ENCODE measurements around the gene IFT74. TPM values are rescaled to one million over a fixed set of nuclear protein-coding genes. Genes with fewer than 3 reads are reported as not detected.

The IFT74 gene
- total and polyA plus RNA-seq, 2 donors (not counting 1 experiment from before 2014, with no cell fraction given): 12.8 to 18.0 TPM

- H3K9ac ChIP-seq (ENCODE audit: insufficient read depth, low read length): no peak overlapping the region
- no peak overlapping the region for H3K4me2 ChIP-seq (ENCODE audit: extremely low read depth, insufficient read depth, low read length)
- no peaks in the 10 kb centered on the region for H3K9me3 ChIP-seq (ENCODE audit: control insufficient read depth, insufficient read depth, low read depth, low read length)
- H3K4me3 ChIP-seq (replicated peaks in 1 of 4; ENCODE audit: control extremely low read depth in 1 of 4, insufficient read depth in 1 of 4, low read depth in 3 of 4, low read length in 4 of 4): no peak overlapping the region
- peak in 1 of 2 donors; percentile 59 for DNase-seq (ENCODE audit: low read depth in 2 of 2)
- no peak overlapping the region for H2AFZ ChIP-seq (ENCODE audit: low read length)
- H3K4me1 ChIP-seq (ENCODE audit: control insufficient read depth, extremely low read depth, insufficient read depth, low read length): no peaks in the 10 kb centered on the region
- TF ChIP-seq CTCF (conservative IDR thresholded peaks at IDR 0.05 in 1 of 2, IDR thresholded peaks at IDR 0.05 in 1 of 2; ENCODE audit: low read depth in 1 of 2, low read length in 2 of 2) (no peak), EZH2 (IDR thresholded peaks at IDR 0.05; ENCODE audit: low read length, missing control alignments) (no peak)
- no peak overlapping the region for H3K27ac ChIP-seq (ENCODE audit: insufficient read depth, low read length)
- H3K79me2 ChIP-seq (ENCODE audit: control insufficient read depth, insufficient read depth, low read length): peaks cover 22% of the 10 kb centered on the region
- no peaks in the 10 kb centered on the region for H3K36me3 ChIP-seq (ENCODE audit: control insufficient read depth, insufficient read depth, low read length)
- no peaks in the 10 kb centered on the region for H3K27me3 ChIP-seq (ENCODE audit: control insufficient read depth, insufficient read depth, low read length)
- H4K20me1 ChIP-seq (ENCODE audit: control insufficient read depth, extremely low read depth, insufficient read depth, low read length): no peaks in the 10 kb centered on the region
Observed at GRCh38 chr9:26949637-26950069, 6.6 kb upstream of the IFT74 start.

- Histone ChIP-seq H3K27me3 (ENCODE audit: control insufficient read depth, insufficient read depth, low read length) (no peaks in the 10 kb centered on the region), H2AFZ (ENCODE audit: low read length) (no peak overlapping the region), H4K20me1 (ENCODE audit: control insufficient read depth, extremely low read depth, insufficient read depth, low read length) (no peaks in the 10 kb centered on the region), H3K4me3 (replicated peaks in 1 of 4; ENCODE audit: control extremely low read depth in 1 of 4, insufficient read depth in 1 of 4, low read depth in 3 of 4, low read length in 4 of 4) (no peak overlapping the region), H3K9ac (ENCODE audit: insufficient read depth, low read length) (no peak overlapping the region), H3K4me1 (ENCODE audit: control insufficient read depth, extremely low read depth, insufficient read depth, low read length) (no peaks in the 10 kb centered on the region), H3K79me2 (ENCODE audit: control insufficient read depth, insufficient read depth, low read length) (peaks cover 14% of the 10 kb centered on the region), H3K4me2 (ENCODE audit: extremely low read depth, insufficient read depth, low read length) (no peak overlapping the region), H3K36me3 (ENCODE audit: control insufficient read depth, insufficient read depth, low read length) (no peaks in the 10 kb centered on the region), H3K9me3 (ENCODE audit: control insufficient read depth, insufficient read depth, low read depth, low read length) (no peaks in the 10 kb centered on the region), H3K27ac (ENCODE audit: insufficient read depth, low read length) (no peak overlapping the region)
- no peak for DNase-seq (ENCODE audit: low read depth in 2 of 2)
- TF ChIP-seq CTCF (conservative IDR thresholded peaks at IDR 0.05 in 1 of 2, IDR thresholded peaks at IDR 0.05 in 1 of 2; ENCODE audit: low read depth in 1 of 2, low read length in 2 of 2): no peak
- TF ChIP-seq EZH2 (IDR thresholded peaks at IDR 0.05; ENCODE audit: low read length, missing control alignments): no peak
Observed at GRCh38 chr9:26950521-26950920, 5.7 kb upstream of the IFT74 start.

GRCh38 chr9:26951794-26952193 lies 4.4 kb upstream of the IFT74 start:
- Histone ChIP-seq H3K4me2 (ENCODE audit: extremely low read depth, insufficient read depth, low read length) (no peak overlapping the region), H4K20me1 (ENCODE audit: control insufficient read depth, extremely low read depth, insufficient read depth, low read length) (no peaks in the 10 kb centered on the region), H3K9ac (ENCODE audit: insufficient read depth, low read length) (no peak overlapping the region), H3K4me3 (replicated peaks in 1 of 4; ENCODE audit: control extremely low read depth in 1 of 4, insufficient read depth in 1 of 4, low read depth in 3 of 4, low read length in 4 of 4) (no peak overlapping the region), H2AFZ (ENCODE audit: low read length) (no peak overlapping the region), H3K9me3 (ENCODE audit: control insufficient read depth, insufficient read depth, low read depth, low read length) (no peaks in the 10 kb centered on the region), H3K27me3 (ENCODE audit: control insufficient read depth, insufficient read depth, low read length) (no peaks in the 10 kb centered on the region), H3K27ac (ENCODE audit: insufficient read depth, low read length) (no peak overlapping the region), H3K79me2 (ENCODE audit: control insufficient read depth, insufficient read depth, low read length) (peaks cover 2% of the 10 kb centered on the region), H3K4me1 (ENCODE audit: control insufficient read depth, extremely low read depth, insufficient read depth, low read length) (no peaks in the 10 kb centered on the region), H3K36me3 (ENCODE audit: control insufficient read depth, insufficient read depth, low read length) (no peaks in the 10 kb centered on the region)
- TF ChIP-seq CTCF (conservative IDR thresholded peaks at IDR 0.05 in 1 of 2, IDR thresholded peaks at IDR 0.05 in 1 of 2; ENCODE audit: low read depth in 1 of 2, low read length in 2 of 2) (no peak), EZH2 (IDR thresholded peaks at IDR 0.05; ENCODE audit: low read length, missing control alignments) (no peak)
- no peak for DNase-seq (ENCODE audit: low read depth in 2 of 2)
